ENCODE data around the gene NMNAT1. TPM values are rescaled to one million over a fixed set of nuclear protein-coding genes. Genes with fewer than 3 reads are reported as not detected.

The NMNAT1 gene
- total RNA-seq, 1 experiment from 2014 or later, result 7.6 TPM

GRCh38 chr1:9902060-9902452, 41.2 kb upstream of the NMNAT1 start:
- no peak overlapping the region for H3K4me3 ChIP-seq (ENCODE audit: low read depth in 2 of 2, low read length in 2 of 2)
- H3K4me1 ChIP-seq (ENCODE audit: control insufficient read depth, insufficient read depth, low read length), result peaks cover 32% of the 10 kb centered on the region
- no peaks in the 10 kb centered on the region for H3K27me3 ChIP-seq (ENCODE audit: control insufficient read depth, insufficient read depth, low read length)
- H3K36me3 ChIP-seq (ENCODE audit: control insufficient read depth, insufficient read depth, low read length), result no peaks in the 10 kb centered on the region
- DNase-seq (ENCODE audit: low read depth, low spot score) (no peak), ATAC-seq (no peak)
- BruUV-seq (replicated peaks), result no TSS peak
- TF ChIP-seq POLR2AphosphoS5 (IDR thresholded peaks at IDR 0.05; ENCODE audit: low read depth, low read length), result no peak
- TF ChIP-seq SIN3A (IDR thresholded peaks at IDR 0.05; ENCODE audit: borderline replicate concordance, insufficient read depth, low read depth, low read length), result no peak
- TF ChIP-seq TCF7L2 (IDR thresholded peaks at IDR 0.05; ENCODE audit: low read depth, low read length), result no peak
- no peak for TF ChIP-seq REST (IDR thresholded peaks at IDR 0.05; ENCODE audit: insufficient read depth in 1 of 2, low read depth in 2 of 2, low read length in 1 of 2)
- no peak for TF ChIP-seq CTCF (IDR thresholded peaks at IDR 0.05)
- H3K9me3 ChIP-seq (ENCODE audit: control insufficient read depth, insufficient read depth, low read depth, low read length), result no peaks in the 10 kb centered on the region
- in situ Hi-C loops (cut with HindIII; ENCODE audit: low pct_unique_long_range_greater_than_20kb, low sequenced_read_pairs) (no loop called here), intact Hi-C loops (cut with micrococcal nuclease; ENCODE audit: unreplicated experiment) (no loop called here)
- ChIA-PET POLR2A (interaction anchor here (0.7 kb wide), 1 partner anchor 493 kb away, joined by 7 read pairs; no protein-coding TSS in a partner anchor), CTCF (no interaction called here)
- H3K27ac ChIP-seq (ENCODE audit: low read length), result 0 out of 2 replicates have a peak overlapping the region, but pooled peaks have one; percentile 8

GRCh38 chr1:9903801-9904527, 39.3 kb upstream of the NMNAT1 start:
- Histone ChIP-seq H3K27ac (ENCODE audit: low read length) (no peak overlapping the region), H3K36me3 (ENCODE audit: control insufficient read depth, insufficient read depth, low read length) (no peaks in the 10 kb centered on the region), H3K27me3 (ENCODE audit: control insufficient read depth, insufficient read depth, low read length) (no peaks in the 10 kb centered on the region), H3K4me3 (ENCODE audit: low read depth in 2 of 2, low read length in 2 of 2) (no peak overlapping the region), H3K9me3 (ENCODE audit: control insufficient read depth, insufficient read depth, low read depth, low read length) (no peaks in the 10 kb centered on the region), H3K4me1 (ENCODE audit: control insufficient read depth, insufficient read depth, low read length) (peaks cover 32% of the 10 kb centered on the region)
- DNase-seq (ENCODE audit: low read depth, low spot score) (no peak), ATAC-seq (no peak)
- CTCF ChIA-PET, result interaction anchor here (0.6 kb wide), 1 partner anchor 13 kb away, joined by 13 read pairs; no protein-coding TSS in a partner anchor
- no TSS peak for BruUV-seq (replicated peaks)
- POLR2A ChIA-PET, result interaction anchor here (1.1 kb wide), 1 partner anchor 11 kb away, joined by 5 read pairs; no protein-coding TSS in a partner anchor
- in situ Hi-C loops (cut with HindIII; ENCODE audit: low pct_unique_long_range_greater_than_20kb, low sequenced_read_pairs) (no loop called here), intact Hi-C loops (cut with micrococcal nuclease; ENCODE audit: unreplicated experiment) (no loop called here)
- no peak for TF ChIP-seq TCF7L2 (IDR thresholded peaks at IDR 0.05; ENCODE audit: low read depth, low read length)
- TF ChIP-seq CTCF (IDR thresholded peaks at IDR 0.05), result no peak
- TF ChIP-seq POLR2AphosphoS5 (IDR thresholded peaks at IDR 0.05; ENCODE audit: low read depth, low read length), result no peak
- TF ChIP-seq REST (IDR thresholded peaks at IDR 0.05; ENCODE audit: insufficient read depth in 1 of 2, low read depth in 2 of 2, low read length in 1 of 2), result no peak
